ENCODE measurements around the gene LAMC2.
A peak's percentile ranks its signal among the peaks of the same experiment; 100 is the strongest.
"Not testable (repeated sequence)": the region's sequence is repeated elsewhere in the genome, so short reads cannot be mapped to it uniquely, and the experiment has no call there.

LAMC2 gene

DNA sequence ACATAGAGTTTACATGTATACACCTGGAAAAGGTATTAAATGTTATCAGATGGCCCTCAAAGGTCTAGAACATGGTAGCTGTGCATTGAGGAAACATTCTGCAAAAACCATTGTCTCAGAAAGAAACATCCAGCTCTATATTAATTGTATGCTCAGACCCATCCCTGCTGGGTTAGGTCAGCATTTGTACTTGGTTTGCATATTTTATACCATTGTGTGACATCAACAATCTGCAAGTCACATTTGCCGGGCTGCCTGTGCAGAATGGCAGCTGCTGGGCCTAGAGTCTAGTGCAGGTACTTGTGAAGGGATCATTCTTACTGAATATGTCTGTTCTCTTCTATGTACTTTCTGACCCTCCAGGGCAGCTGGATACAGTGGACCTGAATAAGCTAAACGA is 43.9 kb upstream of the LAMC2 start:
- no peak for DNase-seq
- TF ChIP-seq, protein P1, sequence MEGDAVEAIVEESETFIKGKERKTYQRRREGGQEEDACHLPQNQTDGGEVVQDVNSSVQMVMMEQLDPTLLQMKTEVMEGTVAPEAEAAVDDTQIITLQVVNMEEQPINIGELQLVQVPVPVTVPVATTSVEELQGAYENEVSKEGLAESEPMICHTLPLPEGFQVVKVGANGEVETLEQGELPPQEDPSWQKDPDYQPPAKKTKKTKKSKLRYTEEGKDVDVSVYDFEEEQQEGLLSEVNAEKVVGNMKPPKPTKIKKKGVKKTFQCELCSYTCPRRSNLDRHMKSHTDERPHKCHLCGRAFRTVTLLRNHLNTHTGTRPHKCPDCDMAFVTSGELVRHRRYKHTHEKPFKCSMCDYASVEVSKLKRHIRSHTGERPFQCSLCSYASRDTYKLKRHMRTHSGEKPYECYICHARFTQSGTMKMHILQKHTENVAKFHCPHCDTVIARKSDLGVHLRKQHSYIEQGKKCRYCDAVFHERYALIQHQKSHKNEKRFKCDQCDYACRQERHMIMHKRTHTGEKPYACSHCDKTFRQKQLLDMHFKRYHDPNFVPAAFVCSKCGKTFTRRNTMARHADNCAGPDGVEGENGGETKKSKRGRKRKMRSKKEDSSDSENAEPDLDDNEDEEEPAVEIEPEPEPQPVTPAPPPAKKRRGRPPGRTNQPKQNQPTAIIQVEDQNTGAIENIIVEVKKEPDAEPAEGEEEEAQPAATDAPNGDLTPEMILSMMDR (IDR thresholded peaks at IDR 0.05; ENCODE audit: low read depth, low read length, missing control alignments), result no peak
- in situ Hi-C loops (cut with HindIII; ENCODE audit: low pct_ligation_motif_present, low sequenced_read_pairs), result no loop called here
- H3K27ac ChIP-seq, result no peak overlapping the region
- no peaks in the 10 kb centered on the region for H3K27me3 ChIP-seq (replicated peaks)
- peaks cover 58% of the 10 kb centered on the region for H3K36me3 ChIP-seq (replicated peaks)
- H3K4me3 ChIP-seq (ENCODE audit: low read depth, low read length), result no peak overlapping the region

DNA sequence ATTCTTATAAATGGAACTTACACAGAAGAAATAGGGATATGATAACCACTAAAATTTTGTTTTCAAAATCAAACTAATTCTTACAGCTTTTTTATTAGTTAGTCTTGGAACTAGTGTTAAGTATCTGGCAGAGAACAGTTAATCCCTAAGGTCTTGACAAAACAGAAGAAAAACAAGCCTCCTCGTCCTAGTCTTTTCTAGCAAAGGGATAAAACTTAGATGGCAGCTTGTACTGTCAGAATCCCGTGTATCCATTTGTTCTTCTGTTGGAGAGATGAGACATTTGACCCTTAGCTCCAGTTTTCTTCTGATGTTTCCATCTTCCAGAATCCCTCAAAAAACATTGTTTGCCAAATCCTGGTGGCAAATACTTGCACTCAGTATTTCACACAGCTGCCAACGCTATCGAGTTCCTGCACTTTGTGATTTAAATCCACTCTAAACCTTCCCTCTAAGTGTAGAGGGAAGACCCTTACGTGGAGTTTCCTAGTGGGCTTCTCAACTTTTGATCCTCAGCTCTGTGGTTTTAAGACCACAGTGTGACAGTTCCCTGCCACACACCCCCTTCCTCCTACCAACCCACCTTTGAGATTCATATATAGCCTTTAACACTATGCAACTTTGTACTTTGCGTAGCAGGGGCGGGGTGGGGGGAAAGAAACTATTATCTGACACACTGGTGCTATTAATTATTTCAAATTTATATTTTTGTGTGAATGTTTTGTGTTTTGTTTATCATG is 42.3 kb upstream of the LAMC2 start:
- in situ Hi-C loops (cut with HindIII; ENCODE audit: low pct_ligation_motif_present, low sequenced_read_pairs), result no loop called here
- H3K27me3 ChIP-seq (replicated peaks), result no peaks in the 10 kb centered on the region
- no peak overlapping the region for H3K4me3 ChIP-seq (ENCODE audit: low read depth, low read length)
- H3K36me3 ChIP-seq (replicated peaks), result peaks cover 46% of the 10 kb centered on the region
- TF ChIP-seq, protein P1 (IDR thresholded peaks at IDR 0.05; ENCODE audit: low read depth, low read length, missing control alignments), result no peak
- no peak overlapping the region for H3K27ac ChIP-seq
- no peak for DNase-seq

DNA sequence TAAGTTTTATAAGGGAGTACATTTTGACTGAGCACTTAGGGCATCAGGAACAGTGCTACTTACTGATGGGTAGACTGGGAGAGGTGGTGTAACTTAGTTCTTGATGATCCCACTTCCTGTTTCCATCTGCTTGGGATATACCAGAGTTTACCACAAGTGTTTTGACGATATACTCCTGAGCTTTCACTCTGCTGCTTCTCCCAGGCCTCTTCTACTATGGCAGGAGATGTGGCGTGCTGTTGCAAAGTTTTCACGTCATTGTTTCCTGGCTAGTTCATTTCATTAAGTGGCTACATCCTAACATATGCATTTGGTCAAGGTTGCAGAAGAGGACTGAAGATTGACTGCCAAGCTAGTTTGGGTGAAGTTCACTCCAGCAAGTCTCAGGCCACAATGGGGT is 41.3 kb upstream of the LAMC2 start:
- H3K4me3 ChIP-seq (ENCODE audit: low read depth, low read length), result no peak overlapping the region
- no peak overlapping the region for H3K27ac ChIP-seq
- H3K36me3 ChIP-seq (replicated peaks), result peaks cover 40% of the 10 kb centered on the region
- DNase-seq, result no peak
- TF ChIP-seq, protein P1 (IDR thresholded peaks at IDR 0.05; ENCODE audit: low read depth, low read length, missing control alignments), result no peak
- no peaks in the 10 kb centered on the region for H3K27me3 ChIP-seq (replicated peaks)
- in situ Hi-C loops (cut with HindIII; ENCODE audit: low pct_ligation_motif_present, low sequenced_read_pairs), result no loop called here

DNA sequence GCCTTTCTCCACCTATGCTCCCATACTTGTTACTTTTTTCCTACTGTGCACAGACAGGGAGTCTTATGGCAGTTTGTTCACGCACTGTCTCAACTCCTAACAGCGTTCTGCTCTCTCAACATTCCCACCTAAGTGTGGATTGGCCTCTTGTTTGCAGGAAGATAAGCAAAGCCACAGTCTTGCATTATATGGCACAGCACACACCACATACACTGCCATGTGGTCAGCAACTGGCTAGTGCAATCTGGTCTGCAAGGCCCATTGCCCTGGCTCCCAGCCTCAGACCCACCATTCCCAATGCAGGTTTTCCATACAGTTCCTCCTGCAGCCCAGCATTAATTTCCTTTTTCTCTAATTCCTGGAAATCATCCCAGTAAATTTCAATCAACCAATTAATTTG is 38.3 kb upstream of the LAMC2 start:
- H3K27ac ChIP-seq, result no peak overlapping the region
- H3K27me3 ChIP-seq (replicated peaks), result no peaks in the 10 kb centered on the region
- DNase-seq, result no peak
- H3K4me3 ChIP-seq (ENCODE audit: low read depth, low read length), result no peak overlapping the region
- in situ Hi-C loops (cut with HindIII; ENCODE audit: low pct_ligation_motif_present, low sequenced_read_pairs), result no loop called here
- peaks cover 22% of the 10 kb centered on the region for H3K36me3 ChIP-seq (replicated peaks)
- TF ChIP-seq, protein P1 (IDR thresholded peaks at IDR 0.05; ENCODE audit: low read depth, low read length, missing control alignments), result no peak

DNA sequence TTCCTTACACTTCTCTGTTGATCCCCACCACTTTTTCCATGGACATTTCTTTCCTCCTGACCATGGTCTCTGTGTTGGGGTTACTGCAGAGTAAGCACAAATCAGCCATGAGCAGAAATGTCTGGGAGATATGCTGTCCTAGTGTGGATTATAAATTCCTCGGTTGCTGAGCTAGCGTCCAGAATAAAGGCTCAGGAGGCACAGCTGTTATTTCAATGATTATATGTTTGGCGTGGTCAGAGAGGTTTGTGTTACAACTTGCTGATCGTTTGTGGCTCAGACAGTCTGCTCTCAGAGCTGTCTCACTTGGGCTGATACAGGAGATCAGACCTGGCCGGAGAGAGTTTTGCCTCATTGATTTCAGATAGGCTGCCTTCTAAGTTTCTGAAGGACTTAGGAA is 37.5 kb upstream of the LAMC2 start:
- TF ChIP-seq, protein P1 (IDR thresholded peaks at IDR 0.05; ENCODE audit: low read depth, low read length, missing control alignments), result no peak
- Histone ChIP-seq H3K36me3 (replicated peaks) (peaks cover 13% of the 10 kb centered on the region), H3K27me3 (replicated peaks) (no peaks in the 10 kb centered on the region), H3K4me3 (ENCODE audit: low read depth, low read length) (no peak overlapping the region), H3K27ac (peak overlapping the region; percentile 18)
- DNase-seq, result peak; percentile 70
- in situ Hi-C loops (cut with HindIII; ENCODE audit: low pct_ligation_motif_present, low sequenced_read_pairs), result no loop called here

GRCh38 chr1:183149273-183149672 is 36.8 kb upstream of the LAMC2 start:
- DNase-seq, result no peak
- Histone ChIP-seq H3K27me3 (replicated peaks) (no peaks in the 10 kb centered on the region), H3K36me3 (replicated peaks) (peaks cover 6% of the 10 kb centered on the region), H3K4me3 (ENCODE audit: low read depth, low read length) (no peak overlapping the region), H3K27ac (no peak overlapping the region)
- in situ Hi-C loops (cut with HindIII; ENCODE audit: low pct_ligation_motif_present, low sequenced_read_pairs), result no loop called here
- TF ChIP-seq, protein P1 (IDR thresholded peaks at IDR 0.05; ENCODE audit: low read depth, low read length, missing control alignments), result no peak

- H3K4me3 ChIP-seq (ENCODE audit: low read depth, low read length); H3K27ac ChIP-seq; H3K36me3 ChIP-seq (replicated peaks); in situ Hi-C loops (cut with HindIII; ENCODE audit: low pct_ligation_motif_present, low sequenced_read_pairs); DNase-seq; H3K27me3 ChIP-seq (replicated peaks): not testable (repeated sequence)
These were observed 36.0 kb upstream of the LAMC2 start for GRCh38 chr1:183150032-183150431.
